HCT116 (cell line): ENCODE results near the gene LOXHD1.

ENCODE experiments used
- JUND ChIP-seq: IDR thresholded peaks from 2 replicates; pipeline ENCODE4 v1.6.1; 2012
- POLR2A ChIP-seq: IDR thresholded peaks from 2 replicates; pipeline ENCODE4 v1.7.0; 2011; ENCODE audit warnings: borderline replicate concordance; ENCODE audit not compliant: insufficient read depth, insufficient read length; ENCODE audit errors: extremely low read depth
- POLR2AphosphoS5 ChIP-seq: IDR thresholded peaks from 2 replicates; pipeline ENCODE4 v1.6.1; 2011; ENCODE audit warnings: mild to moderate bottlenecking, low read depth, low read length, moderate library complexity
- ZNF274 ChIP-seq: fragments of 200-500 bp; sonication (Bioruptor generic); IDR thresholded peaks from 2 replicates; pipeline ENCODE4 v1.6.1; 2014; ENCODE audit warnings: mild to moderate bottlenecking, low read depth, low read length, inconsistent platforms
- TF ChIP-seq, protein P1 (sequence below), 3 experiments: fragments of 200-600 bp in 1 of 3; sonication (generic) in 1 of 3; IDR thresholded peaks in 2 of 3; conservative IDR thresholded peaks in 1 of 3; 2 replicates each; pipeline ENCODE4 v1.5.1; 2012 to 2017; ENCODE audit warnings: low read depth in 2 of 3, low read length in 2 of 3, antibody characterized with exemption in 1 of 3, borderline replicate concordance in 1 of 3, control low read depth in 1 of 3, mild to moderate bottlenecking in 1 of 3, mixed read lengths in 1 of 3, mixed run types in 1 of 3, moderate library complexity in 1 of 3; ENCODE audit not compliant: insufficient read depth in 1 of 3

DNA sequence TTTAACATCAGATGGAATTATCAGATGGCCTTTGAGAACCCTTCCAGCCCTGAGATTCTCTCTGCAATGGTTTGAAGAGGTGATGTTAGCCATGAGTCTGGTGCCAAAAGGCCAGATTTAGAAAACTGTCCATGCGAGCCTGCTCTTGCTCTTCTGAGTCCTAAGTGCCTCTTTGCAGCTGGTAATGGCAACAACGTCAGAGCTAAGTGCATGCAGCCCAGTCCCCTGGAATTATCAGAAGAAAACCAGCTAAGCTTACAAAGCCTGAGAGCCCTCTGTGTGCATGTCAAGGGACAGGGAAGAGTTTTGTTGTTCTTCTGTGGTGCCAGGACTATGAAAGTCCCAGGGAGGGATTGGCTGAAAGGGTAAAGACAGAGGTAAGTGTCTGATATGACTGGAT is 89.8 kb downstream of the LOXHD1 start:
- TF ChIP-seq, protein P1, sequence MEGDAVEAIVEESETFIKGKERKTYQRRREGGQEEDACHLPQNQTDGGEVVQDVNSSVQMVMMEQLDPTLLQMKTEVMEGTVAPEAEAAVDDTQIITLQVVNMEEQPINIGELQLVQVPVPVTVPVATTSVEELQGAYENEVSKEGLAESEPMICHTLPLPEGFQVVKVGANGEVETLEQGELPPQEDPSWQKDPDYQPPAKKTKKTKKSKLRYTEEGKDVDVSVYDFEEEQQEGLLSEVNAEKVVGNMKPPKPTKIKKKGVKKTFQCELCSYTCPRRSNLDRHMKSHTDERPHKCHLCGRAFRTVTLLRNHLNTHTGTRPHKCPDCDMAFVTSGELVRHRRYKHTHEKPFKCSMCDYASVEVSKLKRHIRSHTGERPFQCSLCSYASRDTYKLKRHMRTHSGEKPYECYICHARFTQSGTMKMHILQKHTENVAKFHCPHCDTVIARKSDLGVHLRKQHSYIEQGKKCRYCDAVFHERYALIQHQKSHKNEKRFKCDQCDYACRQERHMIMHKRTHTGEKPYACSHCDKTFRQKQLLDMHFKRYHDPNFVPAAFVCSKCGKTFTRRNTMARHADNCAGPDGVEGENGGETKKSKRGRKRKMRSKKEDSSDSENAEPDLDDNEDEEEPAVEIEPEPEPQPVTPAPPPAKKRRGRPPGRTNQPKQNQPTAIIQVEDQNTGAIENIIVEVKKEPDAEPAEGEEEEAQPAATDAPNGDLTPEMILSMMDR (IDR thresholded peaks at IDR 0.05 in 2 of 3, conservative IDR thresholded peaks at IDR 0.05 in 1 of 3; ENCODE audit: borderline replicate concordance in 1 of 3, insufficient read depth in 1 of 3, low read depth in 2 of 3, low read length in 2 of 3) = no peak
- TF ChIP-seq ZNF274 = no peak
- TF ChIP-seq POLR2AphosphoS5 = no peak
- TF ChIP-seq JUND = no peak
- no peak for TF ChIP-seq POLR2A
